DOHH2 (cell line): ENCODE data around the gene QSOX2.

ENCODE experiments used
- EZH2phosphoT487 ChIP-seq: fragments of 200-600 bp; sonication (generic); IDR thresholded peaks from 2 replicates; pipeline ENCODE4 v1.6.1; 2017; ENCODE audit warnings: borderline replicate concordance, mild to moderate bottlenecking, antibody characterized with exemption, low read length, moderate library complexity, mixed read lengths
- TF ChIP-seq, protein P1 (sequence below): fragments of 200-600 bp; sonication (generic); IDR thresholded peaks from one replicate; pipeline ENCODE4 v1.5.1; 2014; ENCODE audit warnings: antibody characterized with exemption, mild to moderate bottlenecking, low read depth, low read length; ENCODE audit not compliant: poor library complexity, severe bottlenecking

DNA sequence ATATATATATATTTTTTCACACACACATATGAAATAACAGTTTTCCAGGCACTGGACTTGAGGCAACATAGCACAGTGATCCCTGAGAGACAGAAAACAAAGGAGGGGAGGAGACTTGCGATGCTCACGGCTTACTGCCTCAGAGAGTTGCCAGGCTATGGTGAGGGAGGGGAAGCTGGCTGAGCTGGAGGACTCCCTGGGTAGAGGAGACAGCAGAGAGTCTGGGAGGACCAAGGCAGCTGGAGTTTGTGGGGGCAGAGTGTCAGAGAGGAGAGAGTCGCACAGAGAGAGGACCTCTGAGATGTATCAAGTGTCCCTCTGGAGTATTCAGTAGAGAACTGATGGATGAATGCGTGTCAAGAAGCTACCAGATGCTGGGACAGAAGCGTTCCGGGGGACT is 23.1 kb upstream of the QSOX2 start:
- TF ChIP-seq, protein P1, sequence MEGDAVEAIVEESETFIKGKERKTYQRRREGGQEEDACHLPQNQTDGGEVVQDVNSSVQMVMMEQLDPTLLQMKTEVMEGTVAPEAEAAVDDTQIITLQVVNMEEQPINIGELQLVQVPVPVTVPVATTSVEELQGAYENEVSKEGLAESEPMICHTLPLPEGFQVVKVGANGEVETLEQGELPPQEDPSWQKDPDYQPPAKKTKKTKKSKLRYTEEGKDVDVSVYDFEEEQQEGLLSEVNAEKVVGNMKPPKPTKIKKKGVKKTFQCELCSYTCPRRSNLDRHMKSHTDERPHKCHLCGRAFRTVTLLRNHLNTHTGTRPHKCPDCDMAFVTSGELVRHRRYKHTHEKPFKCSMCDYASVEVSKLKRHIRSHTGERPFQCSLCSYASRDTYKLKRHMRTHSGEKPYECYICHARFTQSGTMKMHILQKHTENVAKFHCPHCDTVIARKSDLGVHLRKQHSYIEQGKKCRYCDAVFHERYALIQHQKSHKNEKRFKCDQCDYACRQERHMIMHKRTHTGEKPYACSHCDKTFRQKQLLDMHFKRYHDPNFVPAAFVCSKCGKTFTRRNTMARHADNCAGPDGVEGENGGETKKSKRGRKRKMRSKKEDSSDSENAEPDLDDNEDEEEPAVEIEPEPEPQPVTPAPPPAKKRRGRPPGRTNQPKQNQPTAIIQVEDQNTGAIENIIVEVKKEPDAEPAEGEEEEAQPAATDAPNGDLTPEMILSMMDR = no peak
- TF ChIP-seq EZH2phosphoT487 = no peak
